HG03432 (cell line): Measurements from ENCODE around the gene MARCO.
"Not testable (repeated sequence)": the region's sequence is repeated elsewhere in the genome, so short reads cannot be mapped to it uniquely, and the experiment has no call there.

Experiments
- ATAC-seq: cut with Tn5 transposase; IDR thresholded peaks from one replicate; pipeline ENCODE4 v1.9.1; 2021; ENCODE audit warnings: mild to moderate bottlenecking, moderate library complexity; ENCODE audit not compliant: unreplicated experiment

The MARCO gene

DNA sequence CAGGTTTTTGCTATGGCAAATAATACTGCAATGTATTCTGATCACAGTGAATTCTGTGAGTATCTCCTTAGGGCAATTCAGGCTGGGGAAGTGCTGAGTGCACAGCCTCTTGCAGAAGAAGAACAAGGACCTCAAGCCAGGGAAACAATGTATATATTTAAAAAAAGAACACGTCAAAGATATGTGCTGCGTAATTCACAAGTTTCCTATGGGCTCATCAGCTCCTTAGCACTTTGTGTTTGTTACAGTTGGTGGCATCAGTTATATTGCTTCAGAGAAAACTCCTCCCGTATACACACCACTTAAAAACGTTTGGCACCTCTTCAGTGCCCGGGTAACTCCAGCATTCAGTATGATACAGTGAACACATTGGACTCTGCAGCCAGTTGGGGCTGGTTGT is 16.5 kb upstream of the MARCO start:
- no peak for ATAC-seq

DNA sequence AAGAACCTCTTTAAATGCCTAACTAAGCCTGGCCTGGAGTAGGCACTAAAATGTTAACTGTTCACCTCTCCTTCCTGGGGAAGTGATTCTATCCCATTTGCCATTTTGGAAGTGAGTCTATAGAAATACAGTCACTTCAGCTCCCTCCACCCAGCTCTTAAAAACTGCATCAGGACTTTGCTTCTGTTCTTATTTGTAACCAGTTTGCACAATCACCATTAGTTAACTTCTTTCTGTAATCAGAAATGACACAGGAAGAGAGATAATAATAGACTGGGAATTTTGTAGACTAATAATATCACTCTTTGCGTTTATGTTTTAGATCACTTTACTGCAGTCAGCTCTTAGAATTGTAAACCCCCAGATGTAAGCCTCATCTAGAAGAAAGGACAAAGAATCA is 16.0 kb upstream of the MARCO start:
- no peak for ATAC-seq

- no peak for ATAC-seq
These were observed 12.9 kb upstream of the MARCO start for GRCh38 chr2:118929059-118929458.

DNA sequence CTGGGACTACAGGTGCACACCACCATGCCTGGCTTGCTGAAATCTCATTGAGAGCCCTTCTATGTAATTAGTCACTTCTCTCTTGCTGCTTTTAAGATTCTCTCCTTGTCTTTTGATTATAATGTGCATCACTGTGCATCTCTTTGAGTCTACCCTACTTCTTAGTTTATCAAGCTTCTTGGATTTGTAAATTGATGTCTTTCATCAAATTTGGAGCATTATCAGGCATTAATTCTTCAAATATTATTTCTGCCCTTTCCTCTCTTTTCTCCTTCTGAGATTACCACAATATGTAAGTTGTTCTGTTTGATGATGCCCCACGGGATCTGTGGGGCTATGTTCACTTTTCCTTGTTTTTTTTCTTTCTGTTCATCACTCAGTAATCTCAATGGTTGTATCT is 9.0 kb upstream of the MARCO start:
- ATAC-seq = no peak

DNA sequence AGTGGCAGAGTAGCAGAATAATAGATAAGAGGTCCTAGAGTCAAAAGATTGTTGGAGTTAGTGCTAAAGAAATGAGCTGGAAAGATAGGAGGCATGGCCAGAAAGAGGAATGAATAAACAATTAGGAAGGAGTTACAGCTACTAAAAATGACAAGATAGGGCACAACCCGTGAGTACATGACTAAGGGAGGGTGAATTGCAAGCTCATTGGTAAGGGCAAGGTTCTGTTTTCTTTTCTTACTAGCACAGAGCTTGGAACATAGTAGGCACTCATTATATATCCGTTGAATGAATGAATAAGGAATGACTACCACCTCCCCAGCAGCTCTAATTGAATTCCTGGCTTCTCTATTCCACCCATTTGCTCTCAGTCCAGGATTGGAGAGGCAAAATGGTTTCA is 5.7 kb upstream of the MARCO start:
- no peak for ATAC-seq

- ATAC-seq = no peak
These were observed 5.1 kb upstream of the MARCO start for GRCh38 chr2:118936936-118937335.

DNA sequence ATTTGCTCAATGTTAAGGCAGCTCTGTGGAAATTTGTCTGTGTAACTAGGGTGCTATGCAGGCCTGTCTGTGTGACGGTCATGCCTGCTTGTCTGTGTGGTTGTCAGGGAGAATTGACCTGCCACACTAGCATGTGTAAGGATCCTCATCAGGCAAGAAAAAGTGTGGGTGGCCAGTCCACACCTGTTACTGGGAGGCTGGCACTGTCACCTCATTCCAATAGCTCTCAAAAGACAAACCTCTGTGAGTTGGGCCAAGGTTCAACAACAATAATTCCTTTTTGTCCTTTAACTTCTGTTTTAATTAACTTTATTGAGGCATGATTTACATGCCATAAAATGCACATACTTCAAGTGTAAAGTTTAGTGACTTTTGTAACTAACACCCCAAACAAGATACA is 4.2 kb upstream of the MARCO start:
- ATAC-seq = no peak

DNA sequence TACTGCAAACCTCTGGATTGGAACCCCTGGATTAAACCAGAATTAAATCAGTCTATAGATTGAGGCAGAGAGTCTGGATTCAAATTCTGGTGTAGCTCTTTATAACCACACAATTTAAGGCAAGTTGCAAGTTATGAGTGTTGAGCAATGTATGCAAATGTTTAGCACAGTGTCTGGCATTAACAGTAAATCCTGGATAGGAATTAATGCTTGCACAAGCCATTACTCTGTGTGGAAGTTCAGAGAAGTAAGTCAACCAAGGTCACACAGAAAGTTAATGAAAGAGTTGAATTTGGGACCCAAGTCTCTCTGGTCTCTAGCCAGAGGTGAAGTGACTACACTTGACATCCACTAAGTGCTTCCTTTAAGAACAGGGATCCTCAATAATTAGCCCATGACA is 2.0 kb upstream of the MARCO start:
- ATAC-seq = no peak

DNA sequence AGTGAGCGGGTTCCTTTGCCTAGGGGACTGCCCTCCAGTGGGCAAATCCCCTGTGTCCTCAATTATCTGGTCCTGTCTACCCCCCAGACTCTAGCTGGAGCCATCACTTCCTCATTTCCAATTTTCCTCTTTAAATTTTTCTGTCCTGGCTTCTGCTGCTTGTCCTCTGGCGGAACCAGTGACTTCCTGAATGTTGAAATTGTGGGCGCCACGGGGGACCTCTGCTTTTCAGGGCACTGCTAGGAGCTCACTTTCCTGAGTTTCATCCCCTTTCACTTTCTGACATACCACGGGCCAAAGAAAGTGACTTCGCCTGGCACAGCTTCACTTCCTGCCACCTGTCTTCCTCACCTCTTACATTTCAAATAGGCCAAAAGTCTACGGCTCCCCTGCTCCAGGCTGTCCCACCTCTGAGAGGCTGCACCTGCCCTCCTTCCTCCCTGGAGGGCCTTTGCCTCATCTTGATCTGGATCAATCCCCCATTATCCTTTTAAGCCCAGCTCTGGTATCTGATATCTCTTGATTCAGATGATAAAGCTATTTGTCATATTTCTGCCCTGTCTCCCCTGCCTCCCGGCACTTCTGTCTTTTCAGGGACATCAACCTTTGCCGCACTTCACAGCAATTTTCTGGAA is 1.4 kb upstream of the MARCO start:
- no peak for ATAC-seq

DNA sequence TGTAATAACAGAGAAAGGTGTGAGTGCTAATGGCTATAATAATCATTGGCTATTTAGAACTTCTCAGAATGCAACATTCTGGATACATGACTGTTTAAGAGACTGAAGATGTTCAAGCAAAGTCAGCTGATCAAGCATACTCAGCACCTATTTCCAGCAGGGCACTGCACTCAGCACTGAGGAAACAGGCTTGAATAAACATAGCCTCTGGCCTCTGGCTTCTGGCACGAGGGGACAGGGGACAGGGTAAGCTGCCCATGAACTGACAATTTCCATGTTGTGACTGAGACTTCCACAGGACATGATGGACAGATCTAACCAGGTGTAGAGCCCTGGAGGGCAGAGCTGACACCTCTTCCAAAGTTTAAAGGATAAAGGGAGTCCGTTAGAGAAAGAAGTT is 1.3 kb downstream of the MARCO start:
- no peak for ATAC-seq

GRCh38 chr2:118945881-118946280 is 3.9 kb downstream of the MARCO start:
- no peak for ATAC-seq

DNA sequence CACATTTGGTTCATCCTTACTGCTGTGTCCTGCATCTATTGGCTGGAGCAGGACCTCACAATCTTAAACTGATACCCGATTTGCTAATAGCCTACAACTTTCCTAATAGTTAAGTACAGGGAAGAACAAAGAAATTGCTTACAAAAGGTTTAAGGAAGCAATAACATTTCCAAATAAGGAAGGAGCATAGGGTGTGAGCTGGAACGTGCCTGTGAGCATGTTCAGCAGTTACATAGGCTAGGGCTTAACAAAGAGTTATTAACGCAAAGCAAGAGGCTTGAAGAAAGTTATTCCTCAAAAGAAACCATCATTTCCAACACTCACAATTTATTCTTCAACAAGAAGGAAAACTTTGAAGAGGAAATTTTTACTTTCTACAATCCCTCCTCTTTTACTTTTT is 6.3 kb downstream of the MARCO start:
- not testable (repeated sequence) for ATAC-seq

- no peak for ATAC-seq
These were observed 12.5 kb downstream of the MARCO start for GRCh38 chr2:118954297-118955060.

DNA sequence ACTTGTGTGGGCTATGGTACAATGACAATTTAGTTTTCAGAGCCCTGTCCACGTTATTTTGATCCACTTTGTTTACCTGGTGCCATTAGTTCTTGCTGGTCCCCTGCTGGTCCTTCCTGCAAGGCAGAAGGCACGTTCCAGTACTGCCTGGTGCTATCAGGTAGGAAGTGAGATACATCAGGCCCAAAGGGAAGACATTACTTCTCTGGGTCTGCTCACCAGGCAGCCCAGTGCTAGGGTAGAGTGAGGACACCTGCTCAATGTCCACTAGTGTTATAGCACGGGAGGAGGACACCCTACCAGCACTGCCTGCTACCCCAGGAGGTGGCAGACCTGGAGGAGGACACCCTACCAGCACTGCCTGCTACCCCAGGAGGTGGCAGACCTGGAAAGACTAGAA is 23.7 kb downstream of the MARCO start:
- ATAC-seq = no peak

GRCh38 chr2:118967124-118967880 is 25.3 kb downstream of the MARCO start:
- ATAC-seq = no peak

DNA sequence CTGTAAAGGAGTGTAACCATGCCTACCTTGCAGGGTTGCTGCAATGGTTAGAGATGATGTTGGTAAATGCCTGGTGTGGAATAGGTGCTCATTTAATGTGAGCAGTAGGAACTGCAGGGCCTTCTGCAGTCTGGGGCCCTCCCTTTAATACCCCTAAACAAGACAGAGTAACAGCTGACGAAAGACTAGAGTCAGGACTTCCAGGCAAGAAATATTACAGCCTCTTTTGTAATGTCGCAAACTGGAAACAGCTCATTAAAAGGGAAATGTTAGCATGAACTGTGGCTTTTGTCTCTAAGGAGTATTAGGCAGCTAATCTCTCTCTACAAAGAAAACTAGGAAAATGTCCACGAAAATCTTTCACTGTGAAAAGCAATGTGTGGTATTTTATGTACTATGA is 26.0 kb downstream of the MARCO start:
- ATAC-seq = no peak

DNA sequence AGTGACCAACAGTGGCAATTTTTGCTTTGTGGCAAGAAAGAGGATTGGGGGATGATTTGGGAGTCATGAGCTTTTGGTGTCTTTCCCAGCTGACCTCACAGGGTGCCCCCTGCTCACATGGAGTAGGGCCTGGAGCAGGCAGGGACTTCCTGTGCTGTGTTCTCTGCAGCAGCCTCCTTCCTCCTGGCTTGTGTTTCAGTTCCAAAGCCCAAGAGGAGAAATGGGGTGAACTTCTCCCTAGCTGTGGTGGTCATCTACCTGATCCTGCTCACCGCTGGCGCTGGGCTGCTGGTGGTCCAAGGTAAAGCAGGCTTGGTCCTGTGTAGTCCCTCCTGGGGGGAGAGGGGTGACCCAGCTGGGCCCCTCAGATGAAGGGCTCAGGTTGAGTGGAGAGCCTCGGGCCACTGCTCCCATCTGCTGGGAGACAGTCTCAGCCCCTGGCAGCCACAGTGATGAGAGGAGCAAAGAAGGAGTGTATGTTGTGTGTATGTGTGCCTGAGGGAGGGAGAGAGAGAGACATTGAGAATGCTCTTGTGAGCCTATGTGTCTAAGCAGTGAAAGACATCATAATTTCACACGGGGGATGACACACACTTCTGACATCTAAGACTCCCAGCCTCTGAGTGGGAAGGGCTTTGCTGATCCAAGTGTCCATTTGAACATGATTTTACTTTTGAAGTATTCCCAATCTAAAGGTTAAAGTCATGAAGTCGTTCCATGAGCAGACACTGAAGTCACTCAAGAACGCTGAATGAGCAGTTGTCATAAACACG is 27.2 kb downstream of the MARCO start:
- no peak for ATAC-seq

GRCh38 chr2:118969734-118970395 is 27.9 kb downstream of the MARCO start:
- no peak for ATAC-seq

DNA sequence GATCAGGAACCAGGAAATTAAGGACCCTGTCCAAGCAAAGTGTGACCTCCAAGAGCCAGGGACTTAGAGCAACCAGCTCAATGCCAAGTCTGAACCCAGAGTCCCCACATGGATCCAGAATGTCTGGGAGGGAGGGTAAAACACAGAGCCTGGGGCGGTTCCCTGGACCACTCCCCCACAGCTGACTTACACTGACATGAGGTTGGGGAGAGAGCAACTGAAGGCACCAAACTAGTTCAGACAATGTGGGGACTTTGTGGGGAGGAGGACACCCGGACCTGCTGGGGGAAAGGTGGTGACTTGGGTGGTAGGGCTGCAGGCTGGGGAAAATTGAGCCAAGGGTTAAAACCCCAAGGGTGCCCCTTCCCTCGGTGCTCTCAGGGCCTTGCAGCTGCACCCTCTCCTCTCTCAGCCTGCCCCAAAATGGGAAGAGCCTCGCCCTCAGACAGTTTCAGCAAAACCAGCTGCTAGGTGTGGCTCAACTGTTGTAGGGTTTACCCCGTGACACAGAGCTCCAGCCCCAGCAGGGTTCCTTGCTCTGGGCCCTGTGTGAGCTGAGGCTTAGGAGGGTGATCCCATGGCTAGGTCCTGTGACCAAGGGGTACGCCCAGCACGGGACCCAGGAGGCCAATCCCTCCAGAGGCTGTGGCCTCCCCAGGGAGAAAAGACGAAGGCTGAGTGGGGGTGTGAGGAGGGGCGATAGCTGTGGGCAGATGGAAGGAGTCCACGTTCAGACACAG is 28.6 kb downstream of the MARCO start:
- ATAC-seq = no peak
